ENCODE results near the gene TMEM132C. TPM values are rescaled to one million over a fixed set of nuclear protein-coding genes. Genes with fewer than 3 reads are reported as not detected.

Gene TMEM132C
- total and polyA plus RNA-seq, 2 experiments from 2014 or later: not detected

DNA sequence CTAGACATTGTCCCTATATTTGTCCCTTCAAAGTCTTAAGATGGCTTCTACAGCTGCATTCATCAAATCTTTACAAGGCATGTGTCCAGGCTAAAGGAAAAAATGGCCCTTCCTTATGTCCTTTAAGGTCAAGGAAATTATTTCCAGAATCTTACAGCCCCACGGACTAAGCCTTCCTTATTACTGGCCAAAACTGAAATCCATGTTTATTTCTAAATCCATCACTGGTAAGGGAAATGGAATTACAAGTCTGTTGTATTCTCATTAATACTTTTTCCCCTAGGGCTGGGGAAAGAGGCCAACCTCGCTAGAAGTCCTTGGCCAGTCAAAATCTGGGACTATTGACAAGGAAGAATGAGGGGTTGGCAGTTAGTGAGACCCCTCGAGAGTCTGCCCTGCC, 252.5 kb downstream of the TMEM132C start:
- Mint-ChIP-seq H3K4me3 (no peak overlapping the region), H3K27me3 (ENCODE audit: insufficient read depth, low read depth, poor library complexity) (peaks cover 3% of the 10 kb centered on the region), H3K27ac (no peak overlapping the region), H3K4me1 (no peaks in the 10 kb centered on the region), H3K9me3 (peaks cover 96% of the 10 kb centered on the region), H3K36me3 (ENCODE audit: low read depth) (peaks cover 45% of the 10 kb centered on the region)
- no peaks in the 10 kb centered on the region for H3K27me3 ChIP-seq (ENCODE audit: insufficient read depth)
- TF ChIP-seq JUNB (IDR thresholded peaks at IDR 0.05; ENCODE audit: unreplicated experiment): no peak
- no peak for TF ChIP-seq EZH2 (IDR thresholded peaks at IDR 0.05; ENCODE audit: low read depth, unreplicated experiment)
- no peak for TF ChIP-seq STAT1 (IDR thresholded peaks at IDR 0.05; ENCODE audit: unreplicated experiment)
- TF ChIP-seq POLR2AphosphoS5 (IDR thresholded peaks at IDR 0.05; ENCODE audit: low read depth): no peak
- TF ChIP-seq ZNF331 (CRISPR knock-in tag; IDR thresholded peaks at IDR 0.05; ENCODE audit: low read depth): no peak
- TF ChIP-seq, protein P1, sequence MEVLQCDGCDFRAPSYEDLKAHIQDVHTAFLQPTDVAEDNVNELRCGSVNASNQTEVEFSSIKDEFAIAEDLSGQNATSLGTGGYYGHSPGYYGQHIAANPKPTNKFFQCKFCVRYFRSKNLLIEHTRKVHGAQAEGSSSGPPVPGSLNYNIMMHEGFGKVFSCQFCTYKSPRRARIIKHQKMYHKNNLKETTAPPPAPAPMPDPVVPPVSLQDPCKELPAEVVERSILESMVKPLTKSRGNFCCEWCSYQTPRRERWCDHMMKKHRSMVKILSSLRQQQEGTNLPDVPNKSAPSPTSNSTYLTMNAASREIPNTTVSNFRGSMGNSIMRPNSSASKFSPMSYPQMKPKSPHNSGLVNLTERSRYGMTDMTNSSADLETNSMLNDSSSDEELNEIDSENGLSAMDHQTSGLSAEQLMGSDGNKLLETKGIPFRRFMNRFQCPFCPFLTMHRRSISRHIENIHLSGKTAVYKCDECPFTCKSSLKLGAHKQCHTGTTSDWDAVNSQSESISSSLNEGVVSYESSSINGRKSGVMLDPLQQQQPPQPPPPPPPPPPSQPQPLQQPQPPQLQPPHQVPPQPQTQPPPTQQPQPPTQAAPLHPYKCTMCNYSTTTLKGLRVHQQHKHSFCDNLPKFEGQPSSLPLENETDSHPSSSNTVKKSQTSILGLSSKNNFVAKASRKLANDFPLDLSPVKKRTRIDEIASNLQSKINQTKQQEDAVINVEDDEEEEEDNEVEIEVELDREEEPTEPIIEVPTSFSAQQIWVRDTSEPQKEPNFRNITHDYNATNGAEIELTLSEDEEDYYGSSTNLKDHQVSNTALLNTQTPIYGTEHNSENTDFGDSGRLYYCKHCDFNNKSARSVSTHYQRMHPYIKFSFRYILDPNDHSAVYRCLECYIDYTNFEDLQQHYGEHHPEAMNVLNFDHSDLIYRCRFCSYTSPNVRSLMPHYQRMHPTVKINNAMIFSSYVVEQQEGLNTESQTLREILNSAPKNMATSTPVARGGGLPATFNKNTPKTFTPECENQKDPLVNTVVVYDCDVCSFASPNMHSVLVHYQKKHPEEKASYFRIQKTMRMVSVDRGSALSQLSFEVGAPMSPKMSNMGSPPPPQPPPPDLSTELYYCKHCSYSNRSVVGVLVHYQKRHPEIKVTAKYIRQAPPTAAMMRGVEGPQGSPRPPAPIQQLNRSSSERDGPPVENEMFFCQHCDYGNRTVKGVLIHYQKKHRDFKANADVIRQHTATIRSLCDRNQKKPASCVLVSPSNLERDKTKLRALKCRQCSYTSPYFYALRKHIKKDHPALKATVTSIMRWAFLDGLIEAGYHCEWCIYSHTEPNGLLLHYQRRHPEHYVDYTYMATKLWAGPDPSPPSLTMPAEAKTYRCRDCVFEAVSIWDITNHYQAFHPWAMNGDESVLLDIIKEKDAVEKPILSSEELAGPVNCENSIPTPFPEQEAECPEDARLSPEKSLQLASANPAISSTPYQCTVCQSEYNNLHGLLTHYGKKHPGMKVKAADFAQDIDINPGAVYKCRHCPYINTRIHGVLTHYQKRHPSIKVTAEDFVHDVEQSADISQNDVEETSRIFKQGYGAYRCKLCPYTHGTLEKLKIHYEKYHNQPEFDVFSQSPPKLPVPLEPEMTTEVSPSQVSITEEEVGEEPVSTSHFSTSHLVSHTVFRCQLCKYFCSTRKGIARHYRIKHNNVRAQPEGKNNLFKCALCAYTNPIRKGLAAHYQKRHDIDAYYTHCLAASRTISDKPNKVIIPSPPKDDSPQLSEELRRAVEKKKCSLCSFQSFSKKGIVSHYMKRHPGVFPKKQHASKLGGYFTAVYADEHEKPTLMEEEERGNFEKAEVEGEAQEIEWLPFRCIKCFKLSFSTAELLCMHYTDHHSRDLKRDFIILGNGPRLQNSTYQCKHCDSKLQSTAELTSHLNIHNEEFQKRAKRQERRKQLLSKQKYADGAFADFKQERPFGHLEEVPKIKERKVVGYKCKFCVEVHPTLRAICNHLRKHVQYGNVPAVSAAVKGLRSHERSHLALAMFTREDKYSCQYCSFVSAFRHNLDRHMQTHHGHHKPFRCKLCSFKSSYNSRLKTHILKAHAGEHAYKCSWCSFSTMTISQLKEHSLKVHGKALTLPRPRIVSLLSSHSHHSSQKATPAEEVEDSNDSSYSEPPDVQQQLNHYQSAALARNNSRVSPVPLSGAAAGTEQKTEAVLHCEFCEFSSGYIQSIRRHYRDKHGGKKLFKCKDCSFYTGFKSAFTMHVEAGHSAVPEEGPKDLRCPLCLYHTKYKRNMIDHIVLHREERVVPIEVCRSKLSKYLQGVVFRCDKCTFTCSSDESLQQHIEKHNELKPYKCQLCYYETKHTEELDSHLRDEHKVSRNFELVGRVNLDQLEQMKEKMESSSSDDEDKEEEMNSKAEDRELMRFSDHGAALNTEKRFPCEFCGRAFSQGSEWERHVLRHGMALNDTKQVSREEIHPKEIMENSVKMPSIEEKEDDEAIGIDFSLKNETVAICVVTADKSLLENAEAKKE (CRISPR knock-in tag; IDR thresholded peaks at IDR 0.05): no peak
- TF ChIP-seq, protein P2, sequence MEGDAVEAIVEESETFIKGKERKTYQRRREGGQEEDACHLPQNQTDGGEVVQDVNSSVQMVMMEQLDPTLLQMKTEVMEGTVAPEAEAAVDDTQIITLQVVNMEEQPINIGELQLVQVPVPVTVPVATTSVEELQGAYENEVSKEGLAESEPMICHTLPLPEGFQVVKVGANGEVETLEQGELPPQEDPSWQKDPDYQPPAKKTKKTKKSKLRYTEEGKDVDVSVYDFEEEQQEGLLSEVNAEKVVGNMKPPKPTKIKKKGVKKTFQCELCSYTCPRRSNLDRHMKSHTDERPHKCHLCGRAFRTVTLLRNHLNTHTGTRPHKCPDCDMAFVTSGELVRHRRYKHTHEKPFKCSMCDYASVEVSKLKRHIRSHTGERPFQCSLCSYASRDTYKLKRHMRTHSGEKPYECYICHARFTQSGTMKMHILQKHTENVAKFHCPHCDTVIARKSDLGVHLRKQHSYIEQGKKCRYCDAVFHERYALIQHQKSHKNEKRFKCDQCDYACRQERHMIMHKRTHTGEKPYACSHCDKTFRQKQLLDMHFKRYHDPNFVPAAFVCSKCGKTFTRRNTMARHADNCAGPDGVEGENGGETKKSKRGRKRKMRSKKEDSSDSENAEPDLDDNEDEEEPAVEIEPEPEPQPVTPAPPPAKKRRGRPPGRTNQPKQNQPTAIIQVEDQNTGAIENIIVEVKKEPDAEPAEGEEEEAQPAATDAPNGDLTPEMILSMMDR (conservative IDR thresholded peaks at IDR 0.05; ENCODE audit: low read depth in 2 of 2): no peak
- TF ChIP-seq NANOG (IDR thresholded peaks at IDR 0.05; ENCODE audit: borderline replicate concordance): no peak
- no peak for TF ChIP-seq ZNF114 (CRISPR knock-in tag; IDR thresholded peaks at IDR 0.05)
- no peak for TF ChIP-seq EZH2phosphoT487 (IDR thresholded peaks at IDR 0.05; ENCODE audit: unreplicated experiment)
- no peak for TF ChIP-seq ETS1 (IDR thresholded peaks at IDR 0.05)
- TF ChIP-seq REST (IDR thresholded peaks at IDR 0.05; ENCODE audit: unreplicated experiment): no peak
- TF ChIP-seq CREB1 (CRISPR knock-in tag; IDR thresholded peaks at IDR 0.05; ENCODE audit: low read depth): no peak
- no peak overlapping the region for H3K4me3 ChIP-seq
- 0 out of 2 replicates have a peak, but pooled peaks cover 7% of the 10 kb centered on the region for H3K36me3 ChIP-seq (ENCODE audit: insufficient read depth)
- H3K4me2 ChIP-seq: no peak overlapping the region
- DNase-seq (ENCODE audit: low spot score) (no peak), ATAC-seq (no peak)
- H3K9me2 ChIP-seq (ENCODE audit: insufficient read depth): no peaks in the 10 kb centered on the region
- H2AFZ ChIP-seq: no peak overlapping the region
- no peaks in the 10 kb centered on the region for H3K79me2 ChIP-seq (replicated peaks; ENCODE audit: insufficient read depth)
- H3F3A ChIP-seq (replicated peaks; ENCODE audit: low read depth): no peaks in the 10 kb centered on the region
- H4K20me1 ChIP-seq (replicated peaks; ENCODE audit: insufficient read depth): no peaks in the 10 kb centered on the region
- H3K27ac ChIP-seq (ENCODE audit: low read depth): no peak overlapping the region
- no peaks in the 10 kb centered on the region for H3K4me1 ChIP-seq (ENCODE audit: insufficient read depth)

Measured in GM23338 (cell line).